K562 (cell line): ENCODE data around the gene SLC16A5. TPM values are rescaled to one million over a fixed set of nuclear protein-coding genes. Genes with fewer than 3 reads are reported as not detected.

ENCODE experiments used
- AFF1 ChIP-seq, 2 experiments: fragments of 450-650 bp; IDR thresholded peaks; 2 replicates each; pipeline ENCODE4 v1.6.1; 2018; ENCODE audit warnings: mild to moderate bottlenecking in 2 of 2, low read depth in 1 of 2; ENCODE audit not compliant: partially characterized antibody in 2 of 2
- ATF1 ChIP-seq, 2 experiments: fragments of 450-650 bp in 1 of 2; IDR thresholded peaks; 2 replicates each; pipeline ENCODE4 v1.6.1; 2016; ENCODE audit warnings: missing compliant biosample characterization in 1 of 2, missing genetic modification characterization in 1 of 2
- BRD4 ChIP-seq: fragments of 200-600 bp; sonication (generic); IDR thresholded peaks from 2 replicates; pipeline ENCODE4 v1.6.1; 2017; ENCODE audit warnings: inconsistent platforms
- FOXK1 ChIP-seq: sonication (generic); formaldehyde crosslinking; IDR thresholded peaks from 2 replicates; pipeline ENCODE4 v1.8.0; 2022; ENCODE audit warnings: missing genetic modification reagents, mild to moderate bottlenecking, borderline replicate concordance
- IRF1 ChIP-seq: sonication (generic); formaldehyde crosslinking; IDR thresholded peaks from 2 replicates; pipeline ENCODE4 v1.8.0; 2022; ENCODE audit warnings: missing genetic modification reagents, mild to moderate bottlenecking, borderline replicate concordance
- KLF16 ChIP-seq: IDR thresholded peaks from 2 replicates; pipeline ENCODE4 v1.6.1; 2016; ENCODE audit warnings: antibody characterized with exemption
- MYC ChIP-seq, 2 experiments: fragments of 250-450 bp in 1 of 2; sonication (Bioruptor Pico) in 1 of 2; IDR thresholded peaks; 2 replicates each; pipeline versions ENCODE4 v1.5.1 to v1.6.1; 2012 to 2021; ENCODE audit warnings: low read depth in 2 of 2, borderline replicate concordance in 1 of 2, improper control_type of control experiment in 1 of 2, low read length in 1 of 2, mild to moderate bottlenecking in 1 of 2, moderate library complexity in 1 of 2
- PHTF2 ChIP-seq: fragments of 250-450 bp; sonication (Bioruptor Pico); IDR thresholded peaks from 2 replicates; pipeline ENCODE4 v1.5.0; 2021; ENCODE audit warnings: mild to moderate bottlenecking
- POLR3G ChIP-seq: IDR thresholded peaks from 2 replicates; pipeline ENCODE4 v1.6.1; 2011; ENCODE audit not compliant: insufficient read length, insufficient replicate concordance; ENCODE audit errors: extremely low read depth
- SUPT5H ChIP-seq: fragments of 450-650 bp; IDR thresholded peaks from 2 replicates; pipeline ENCODE4 v1.6.1; 2016
- TFE3 ChIP-seq: fragments of 450-650 bp; formaldehyde crosslinking; IDR thresholded peaks from 2 replicates; pipeline ENCODE4 v1.4.0; 2020; ENCODE audit warnings: mild to moderate bottlenecking, mixed read lengths
- ZFP1 ChIP-seq: fragments of 450-650 bp; formaldehyde crosslinking; IDR thresholded peaks from 2 replicates; pipeline ENCODE4 v1.4.0; 2020; ENCODE audit warnings: mild to moderate bottlenecking, mixed read lengths
- ZFPM2 ChIP-seq: fragments of 250-450 bp; sonication (Bioruptor Pico); IDR thresholded peaks from 2 replicates; pipeline ENCODE4 v1.5.1; 2022; ENCODE audit warnings: mild to moderate bottlenecking
- ZNF121 ChIP-seq: sonication (generic); formaldehyde crosslinking; conservative IDR thresholded peaks from 2 replicates; pipeline ENCODE4 v1.8.0; 2022; ENCODE audit warnings: missing genetic modification reagents
- ZNF830 ChIP-seq: fragments of 250-450 bp; sonication (Bioruptor Pico); IDR thresholded peaks from 2 replicates; pipeline ENCODE4 v1.5.0; 2021; ENCODE audit warnings: mild to moderate bottlenecking
- polyA plus RNA-seq, 8 experiments: library from polyadenylated mRNA; depleted of rRNA in 4 of 8; stranded (reverse) in 5 of 8; unstranded in 3 of 8; fragments of >200 nt; fragmentation: Nextera tagmentation in 2 of 8; fragmentation: Illumina TruSeq in 1 of 8; extraction: Ambion mirVana in 2 of 8; extraction: Trizol in 1 of 8; gene quantifications; 2 replicates each; pipeline versions ENCODE4 v1.2.1 to v1.2.3, GENCODE V29; 2011 to 2014; ENCODE audit warnings: inconsistent platforms in 1 of 8, missing spikeins in 1 of 8
- total RNA-seq, 7 experiments: library from RNA; depleted of rRNA in 6 of 7; stranded (reverse); fragments of >200 nt in 6 of 7; fragmentation: Illumina TruSeq in 2 of 7; extraction: Trizol in 2 of 7; gene quantifications; 2 replicates each; pipeline versions ENCODE4 v1.2.1 to v1.2.3, GENCODE V29; 2011 to 2021; ENCODE audit warnings: low replicate concordance in 1 of 7

SLC16A5 gene
- total and polyA plus RNA-seq, 9 of the 15 experiments (the other 6 are each of a cell fraction or from before 2014, with no cell fraction given) = 0.06 to 2.6 (median 0.91) TPM

- TF ChIP-seq BRD4 (no peak), MYC (IDR thresholded peaks at IDR 0.05; ENCODE audit: low read depth, low read length) (no peak; the same call in 1 of the 2 replicates), MYC (CRISPR knock-in tag; IDR thresholded peaks at IDR 0.05; ENCODE audit: borderline replicate concordance, low read depth) (no peak), ZNF121 (CRISPR knock-in tag) (no peak), FOXK1 (CRISPR knock-in tag) (0 out of 2 replicates have a peak, but pooled peaks have one; percentile 51), KLF16 (no peak), IRF1 (CRISPR knock-in tag) (no peak), TFE3 (CRISPR knock-in tag) (no peak), ZFP1 (CRISPR knock-in tag) (no peak), ZFPM2 (CRISPR knock-in tag) (no peak), AFF1 (IDR thresholded peaks at IDR 0.05; ENCODE audit: low read depth in 1 of 2, partially characterized antibody in 2 of 2) (peak in 1 of 2 experiments; percentile 43), POLR3G (no peak), ATF1 (CRISPR knock-in tag; IDR thresholded peaks at IDR 0.05) (no peak), ATF1 (tag; IDR thresholded peaks at IDR 0.05) (peak; percentile 87), PHTF2 (CRISPR knock-in tag) (no peak), SUPT5H (peak; percentile 99), ZNF830 (CRISPR knock-in tag) (no peak)
Observed at GRCh38 chr17:75154195-75155106, 66.7 kb downstream of the SLC16A5 start, which contains the start of gene JPT1 (continued).
